WERI-Rb-1 (cell line): ENCODE data around the gene GNAT3.

Experiments used
- DNase-seq: peaks from one replicate; pipeline ENCODE4 v3.0.0-alpha.2; 2020
- H3K27ac ChIP-seq: fragments of 250-450 bp; sonication (Bioruptor Pico); 2 replicates; pipeline ENCODE4 v1.5.1; 2020; ENCODE audit warnings: mild to moderate bottlenecking, moderate library complexity
- H3K27me3 ChIP-seq: fragments of 250-450 bp; sonication (Bioruptor Pico); 2 replicates; pipeline ENCODE4 v1.5.1; 2021; ENCODE audit warnings: mild to moderate bottlenecking, low read depth, moderate library complexity; ENCODE audit not compliant: insufficient read depth, severe bottlenecking
- H3K36me3 ChIP-seq: fragments of 250-450 bp; sonication (Bioruptor Pico); 2 replicates; pipeline ENCODE4 v1.5.1; 2020; ENCODE audit warnings: mild to moderate bottlenecking, moderate library complexity
- H3K4me3 ChIP-seq: 2 replicates; pipeline ENCODE4 v1.5.1; 2011; ENCODE audit warnings: low read depth, mild to moderate bottlenecking, control low read depth, low read length
- H3K9me3 ChIP-seq: fragments of 250-450 bp; sonication (Bioruptor Pico); 2 replicates; pipeline ENCODE4 v1.5.1; 2021; ENCODE audit warnings: mild to moderate bottlenecking, moderate library complexity; ENCODE audit not compliant: severe bottlenecking
- CTCF ChIP-seq: IDR thresholded peaks from 2 replicates; pipeline ENCODE4 v1.5.1; 2011; ENCODE audit warnings: low read depth, mild to moderate bottlenecking, control low read depth, inconsistent platforms, low read length

The GNAT3 gene

GRCh38 chr7:80511964-80512363 lies at the start of gene GNAT3:
TSS of gene GNAT3 (minus strand) at chr7:80512064. CDS start at chr7:80511926, 138 bp downstream.
- Histone ChIP-seq H3K4me3 (no peak within 1 kb of the TSS), H3K27ac (no peak within 1 kb of the TSS), H3K9me3 (no peaks in the 10 kb centered on the region), H3K27me3 (no peaks in the 10 kb centered on the region), H3K36me3 (no peaks in the 10 kb centered on the region)
- DNase-seq: no peak
- TF ChIP-seq CTCF: no peak

- Histone ChIP-seq H3K27ac (no peak overlapping the region), H3K9me3 (peaks cover 4% of the 10 kb centered on the region), H3K36me3 (no peaks in the 10 kb centered on the region), H3K4me3 (no peak overlapping the region), H3K27me3 (no peaks in the 10 kb centered on the region)
- DNase-seq: no peak
- TF ChIP-seq CTCF: no peak
Measured at GRCh38 chr7:80558116-80558515, 46.3 kb upstream of the GNAT3 start.

GRCh38 chr7:80552031-80552694 lies 40.3 kb upstream of the GNAT3 start:
- DNase-seq: no peak
- no peaks in the 10 kb centered on the region for H3K36me3 ChIP-seq
- H3K27ac ChIP-seq: no peak overlapping the region
- H3K4me3 ChIP-seq: no peak overlapping the region
- TF ChIP-seq CTCF: no peak
- H3K27me3 ChIP-seq: no peaks in the 10 kb centered on the region
- H3K9me3 ChIP-seq: no peaks in the 10 kb centered on the region

GRCh38 chr7:80550005-80550404 lies 38.1 kb upstream of the GNAT3 start:
- H3K9me3 ChIP-seq: no peaks in the 10 kb centered on the region
- no peak for TF ChIP-seq CTCF
- no peaks in the 10 kb centered on the region for H3K36me3 ChIP-seq
- H3K27me3 ChIP-seq: no peaks in the 10 kb centered on the region
- H3K27ac ChIP-seq: no peak overlapping the region
- H3K4me3 ChIP-seq: no peak overlapping the region
- DNase-seq: no peak

DNA sequence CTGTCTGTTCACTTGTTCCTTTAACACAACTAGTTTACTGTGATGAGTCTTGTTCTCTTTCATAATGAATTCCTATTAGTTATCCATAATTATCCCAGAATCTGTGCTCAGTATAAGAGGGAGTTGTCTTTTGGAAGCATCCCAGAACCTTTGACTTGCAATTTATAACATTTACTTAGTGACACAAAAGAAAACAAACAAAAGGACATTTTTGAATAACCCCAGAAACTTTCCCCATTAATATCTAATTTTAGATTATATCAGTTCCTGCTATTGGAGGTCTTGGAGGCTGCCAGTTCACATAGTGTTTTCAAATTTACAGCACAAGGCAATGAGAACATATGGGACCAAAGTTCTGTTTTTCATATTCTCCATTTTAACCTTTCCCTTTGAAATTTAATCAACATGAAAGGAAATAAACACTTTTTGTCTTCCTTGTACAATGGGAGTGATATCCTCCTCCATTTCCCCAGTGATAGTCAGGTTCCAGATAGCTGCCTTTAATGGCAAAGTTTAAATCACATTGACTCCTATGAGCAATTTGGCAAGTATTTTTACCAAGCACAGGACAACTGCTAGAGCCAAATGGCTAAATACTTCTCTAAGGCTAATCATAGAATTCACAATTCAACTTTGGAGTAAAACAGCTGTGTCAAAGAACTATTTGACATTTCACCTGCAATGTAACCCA lies 37.1 kb upstream of the GNAT3 start:
- Histone ChIP-seq H3K27me3 (no peaks in the 10 kb centered on the region), H3K27ac (no peak overlapping the region), H3K9me3 (no peaks in the 10 kb centered on the region), H3K36me3 (no peaks in the 10 kb centered on the region), H3K4me3 (no peak overlapping the region)
- no peak for TF ChIP-seq CTCF
- DNase-seq: no peak
